GM21825 (cell line): ENCODE data around the gene SLCO1B1.

Experiments used
- ATAC-seq: cut with Tn5 transposase; IDR thresholded peaks from one replicate; pipeline ENCODE4 v1.9.1; 2021; ENCODE audit warnings: mild to moderate bottlenecking, moderate library complexity; ENCODE audit not compliant: unreplicated experiment

SLCO1B1 gene

DNA sequence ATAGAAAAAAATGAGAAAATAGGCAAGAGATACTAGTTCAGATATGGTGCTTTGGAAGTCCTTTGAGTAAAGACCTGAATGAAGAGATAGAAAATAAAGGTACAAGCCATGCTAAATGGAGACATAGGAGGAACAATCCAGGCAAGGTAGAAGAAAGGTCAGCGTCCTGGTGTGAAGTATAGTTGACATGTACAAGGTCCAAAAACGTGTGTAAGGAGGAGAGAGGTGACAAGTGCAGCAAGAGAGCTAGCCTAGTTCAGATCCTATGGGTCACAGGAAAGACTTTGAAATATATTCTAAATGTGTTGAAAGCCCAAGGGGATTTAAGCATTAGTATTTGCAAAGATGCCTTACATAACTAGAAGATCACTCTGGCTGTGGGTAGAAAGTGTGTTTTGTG is 88.2 kb downstream of the SLCO1B1 start:
- ATAC-seq, result no peak

GRCh38 chr12:21220266-21220665 is 89.3 kb downstream of the SLCO1B1 start:
- no peak for ATAC-seq

GRCh38 chr12:21221072-21221471 is 90.1 kb downstream of the SLCO1B1 start:
- ATAC-seq, result no peak

GRCh38 chr12:21221778-21222177 is 90.8 kb downstream of the SLCO1B1 start:
- no peak for ATAC-seq

- ATAC-seq, result no peak
Observed at GRCh38 chr12:21223930-21224329, 92.9 kb downstream of the SLCO1B1 start.

GRCh38 chr12:21234395-21234794 is 103.4 kb downstream of the SLCO1B1 start:
- ATAC-seq, result no peak

DNA sequence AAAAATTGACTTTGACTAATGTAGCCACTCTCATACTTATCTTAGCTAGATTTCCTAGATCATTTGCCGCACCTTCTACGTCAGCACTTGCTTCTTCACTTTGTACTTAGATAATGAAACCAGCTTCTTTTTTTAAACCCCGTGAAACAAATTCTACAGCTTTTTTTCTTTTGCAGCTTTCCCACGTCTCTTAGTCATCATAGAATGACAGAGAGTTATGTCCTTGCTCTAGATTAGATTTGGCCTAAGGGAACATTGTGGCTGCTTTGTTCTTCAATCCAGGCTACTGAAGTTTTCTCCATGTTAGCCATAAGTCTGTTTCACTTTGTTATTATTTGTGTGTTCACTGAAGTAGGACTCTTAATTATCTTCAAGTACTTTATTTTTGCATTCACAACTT is 108.9 kb downstream of the SLCO1B1 start:
- ATAC-seq, result no peak

DNA sequence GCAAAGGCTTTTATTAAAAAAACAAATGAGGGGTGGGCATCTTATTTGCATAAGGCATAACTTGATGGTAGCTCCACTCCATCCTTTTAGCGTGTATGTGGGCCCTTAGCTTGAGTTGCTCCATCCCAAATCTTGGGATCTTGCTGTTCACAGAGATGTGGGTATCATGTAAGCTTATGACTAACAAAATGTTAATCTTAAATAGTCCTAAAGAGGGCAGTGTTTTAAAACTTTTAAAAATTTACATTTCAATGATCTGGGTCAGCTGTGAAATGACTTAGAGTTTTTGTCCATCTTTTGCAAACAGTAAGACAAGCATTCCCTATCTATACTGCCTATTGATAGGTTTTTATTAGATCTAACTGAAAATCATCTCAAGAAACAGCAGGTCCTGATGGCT is 117.7 kb downstream of the SLCO1B1 start:
- ATAC-seq, result no peak

GRCh38 chr12:21252070-21252469 is 121.1 kb downstream of the SLCO1B1 start:
- no peak for ATAC-seq

DNA sequence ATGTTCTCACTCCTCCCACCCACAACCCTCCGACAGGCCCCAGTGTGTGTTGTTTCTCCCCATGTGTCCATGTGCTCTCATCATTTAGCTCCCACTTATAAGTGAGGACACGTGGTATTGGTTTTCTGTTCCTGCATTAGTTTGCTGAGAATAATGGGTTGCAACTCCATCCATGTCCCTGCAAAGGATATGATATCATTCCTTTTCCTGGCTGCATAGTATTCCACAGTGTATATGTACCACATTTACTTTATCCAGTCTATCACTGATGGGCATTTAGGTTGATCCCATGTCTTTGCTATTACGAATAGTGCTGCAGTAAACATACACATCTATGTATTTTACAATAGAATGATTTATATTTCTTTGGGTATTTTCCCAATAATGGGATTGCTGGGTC is 126.2 kb downstream of the SLCO1B1 start:
- ATAC-seq, result no peak

GRCh38 chr12:21264232-21264631 is 133.2 kb downstream of the SLCO1B1 start:
- ATAC-seq, result no peak

DNA sequence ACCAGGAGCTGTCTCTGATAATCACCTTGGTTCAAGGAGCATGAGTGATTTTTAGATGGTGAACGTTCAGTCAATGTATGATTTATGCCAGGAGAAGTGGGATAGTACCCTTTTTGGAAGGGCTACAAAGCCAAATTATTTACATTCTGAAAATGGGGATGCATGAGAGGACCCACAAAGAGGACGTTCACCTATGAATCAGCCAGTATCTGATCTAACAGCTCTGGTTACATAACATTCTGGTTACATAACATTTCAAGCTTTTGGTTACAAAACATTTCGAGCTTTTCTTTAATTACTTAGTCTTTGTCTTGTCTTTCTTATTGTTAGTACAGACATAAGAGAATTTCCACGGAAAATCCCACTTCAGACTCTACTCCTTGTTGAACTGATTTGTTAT is 134.9 kb downstream of the SLCO1B1 start:
- ATAC-seq, result no peak

GRCh38 chr12:21276826-21277225 is 145.8 kb downstream of the SLCO1B1 start:
- no peak for ATAC-seq
